ENCODE measurements around the gene NF1.

The NF1 gene

DNA sequence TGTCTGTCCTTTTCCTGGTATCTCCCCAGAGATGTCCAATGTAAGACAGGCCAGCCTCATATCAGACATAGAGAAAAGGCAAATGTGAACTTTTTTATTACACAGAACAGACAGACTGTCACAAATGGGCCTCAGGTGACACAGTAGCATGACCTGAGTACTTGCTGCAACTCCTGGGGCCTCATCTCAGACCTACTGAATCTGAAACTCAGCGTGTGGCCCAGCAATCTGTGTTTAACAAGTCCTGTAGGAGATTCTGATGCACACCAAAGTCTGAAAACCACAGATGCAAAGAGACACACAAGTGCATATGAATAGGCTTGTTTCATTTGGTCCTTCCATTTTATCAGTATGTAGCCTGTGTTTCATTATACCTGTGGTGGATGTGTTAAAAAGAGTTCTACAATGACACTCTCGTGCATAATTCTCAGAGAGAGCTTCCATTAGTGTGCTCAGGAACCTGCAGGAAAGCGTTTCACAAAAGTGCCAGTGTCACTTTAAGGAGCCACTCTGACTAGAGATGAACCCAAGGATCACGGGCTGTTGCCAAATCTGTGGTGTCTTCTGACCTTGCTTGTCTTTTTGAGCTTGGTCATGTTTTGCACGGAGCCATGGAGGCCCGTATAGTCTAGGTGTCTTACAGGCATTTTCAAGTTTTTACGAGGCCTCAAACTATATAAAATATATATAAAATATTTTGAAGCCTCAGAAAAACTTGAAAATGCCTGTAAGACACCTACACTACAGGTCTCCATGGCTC is 33.8 kb upstream of the NF1 start:
- DNase-seq (ENCODE audit: low read depth, low spot score): no peak
- whole genome bisulfite sequencing (ENCODE audit: insufficient coverage, insufficient read length): no CpG with 5 or more reads among the region's 7 CpGs
- no peak overlapping the region for H3K27ac ChIP-seq (ENCODE audit: low read length)
- no peaks in the 10 kb centered on the region for H3K9me3 ChIP-seq (ENCODE audit: control insufficient read depth, insufficient read depth, low read length)
- no peak overlapping the region for H3K4me3 ChIP-seq (ENCODE audit: low read length)
- no peaks in the 10 kb centered on the region for H3K4me1 ChIP-seq (ENCODE audit: control insufficient read depth, insufficient read depth, low read length)
- no peaks in the 10 kb centered on the region for H3K36me3 ChIP-seq (ENCODE audit: control insufficient read depth, insufficient read depth, low read length)
- H3K27me3 ChIP-seq (ENCODE audit: control insufficient read depth, insufficient read depth, low read length): no peaks in the 10 kb centered on the region

DNA sequence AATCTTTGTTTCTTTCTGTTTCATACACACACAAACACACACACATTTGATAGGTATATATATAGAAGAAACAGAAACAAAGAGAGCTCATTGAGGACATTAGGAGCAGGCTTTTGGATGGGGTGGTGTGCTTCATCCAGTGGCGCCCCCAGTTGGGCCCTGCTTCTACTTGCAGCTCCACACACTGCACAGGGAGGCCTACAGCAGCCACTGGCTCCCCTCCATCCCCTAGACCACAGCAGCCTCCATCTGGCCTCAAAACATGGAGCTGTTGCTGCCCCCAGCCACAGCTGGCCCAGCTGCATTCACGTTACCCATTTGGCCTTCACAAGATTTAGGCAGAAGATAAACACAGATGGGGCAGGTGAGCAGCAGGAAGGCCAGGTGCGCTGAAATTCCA is 33.1 kb upstream of the NF1 start:
- no peaks in the 10 kb centered on the region for H3K9me3 ChIP-seq (ENCODE audit: control insufficient read depth, insufficient read depth, low read length)
- H3K36me3 ChIP-seq (ENCODE audit: control insufficient read depth, insufficient read depth, low read length): no peaks in the 10 kb centered on the region
- H3K4me1 ChIP-seq (ENCODE audit: control insufficient read depth, insufficient read depth, low read length): no peaks in the 10 kb centered on the region
- H3K4me3 ChIP-seq (ENCODE audit: low read length): no peak overlapping the region
- no peak overlapping the region for H3K27ac ChIP-seq (ENCODE audit: low read length)
- no peak for DNase-seq (ENCODE audit: low read depth, low spot score)
- H3K27me3 ChIP-seq (ENCODE audit: control insufficient read depth, insufficient read depth, low read length): no peaks in the 10 kb centered on the region
- WGBS (ENCODE audit: insufficient coverage, insufficient read length): no CpG with 5 or more reads among the region's 3 CpGs

DNA sequence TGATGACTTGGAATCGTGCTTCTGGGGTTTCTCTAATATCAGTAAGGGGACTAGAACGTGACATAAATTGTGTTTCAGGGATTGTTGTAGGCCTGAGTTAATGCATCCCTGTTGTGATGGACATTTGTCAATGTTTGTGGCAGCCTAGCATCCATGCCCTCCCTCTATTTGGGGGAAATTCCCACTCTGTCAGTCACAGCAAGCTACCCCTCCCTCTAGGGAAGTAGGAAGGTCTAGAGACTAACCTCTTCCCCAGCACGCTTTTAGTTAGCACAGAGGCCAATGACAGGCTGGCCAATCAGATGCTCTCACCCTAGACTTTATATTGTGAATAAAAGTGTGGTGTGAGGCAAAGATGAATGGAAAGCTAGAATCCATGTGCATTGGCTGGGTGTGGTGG is 32.4 kb upstream of the NF1 start:
- Histone ChIP-seq H3K4me1 (ENCODE audit: control insufficient read depth, insufficient read depth, low read length) (no peaks in the 10 kb centered on the region), H3K9me3 (ENCODE audit: control insufficient read depth, insufficient read depth, low read length) (no peaks in the 10 kb centered on the region), H3K27me3 (ENCODE audit: control insufficient read depth, insufficient read depth, low read length) (no peaks in the 10 kb centered on the region), H3K27ac (ENCODE audit: low read length) (no peak overlapping the region), H3K36me3 (ENCODE audit: control insufficient read depth, insufficient read depth, low read length) (no peaks in the 10 kb centered on the region), H3K4me3 (ENCODE audit: low read length) (no peak overlapping the region)
- DNase-seq (ENCODE audit: low read depth, low spot score): no peak
- WGBS (ENCODE audit: insufficient coverage, insufficient read length): no CpG with 5 or more reads among the region's 3 CpGs

DNA sequence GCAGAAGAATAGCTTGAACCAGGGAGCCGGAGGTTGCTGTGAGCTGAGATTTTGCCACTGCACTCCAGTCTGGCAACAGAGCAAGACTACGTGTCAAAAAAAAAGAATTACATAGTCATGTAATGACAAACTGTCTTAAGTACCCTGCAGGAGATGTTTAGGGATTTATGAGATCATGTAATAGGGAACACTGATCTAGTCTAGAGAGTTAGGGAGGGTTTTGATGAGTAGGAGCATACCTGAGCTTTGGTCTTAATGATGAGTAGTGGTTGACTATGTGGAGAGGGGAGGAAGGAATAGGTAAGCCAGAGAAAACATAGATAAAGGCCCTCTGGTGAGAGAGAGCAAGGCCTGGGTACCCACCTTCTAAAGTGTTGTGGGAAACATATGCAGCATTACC is 30.1 kb upstream of the NF1 start:
- WGBS (ENCODE audit: insufficient coverage, insufficient read length): no CpG with 5 or more reads among the region's 2 CpGs
- H3K9me3 ChIP-seq (ENCODE audit: control insufficient read depth, insufficient read depth, low read length): no peaks in the 10 kb centered on the region
- no peak for DNase-seq (ENCODE audit: low read depth, low spot score)
- H3K27ac ChIP-seq (ENCODE audit: low read length): no peak overlapping the region
- H3K27me3 ChIP-seq (ENCODE audit: control insufficient read depth, insufficient read depth, low read length): no peaks in the 10 kb centered on the region
- H3K36me3 ChIP-seq (ENCODE audit: control insufficient read depth, insufficient read depth, low read length): no peaks in the 10 kb centered on the region
- H3K4me3 ChIP-seq (ENCODE audit: low read length): no peak overlapping the region
- no peaks in the 10 kb centered on the region for H3K4me1 ChIP-seq (ENCODE audit: control insufficient read depth, insufficient read depth, low read length)

DNA sequence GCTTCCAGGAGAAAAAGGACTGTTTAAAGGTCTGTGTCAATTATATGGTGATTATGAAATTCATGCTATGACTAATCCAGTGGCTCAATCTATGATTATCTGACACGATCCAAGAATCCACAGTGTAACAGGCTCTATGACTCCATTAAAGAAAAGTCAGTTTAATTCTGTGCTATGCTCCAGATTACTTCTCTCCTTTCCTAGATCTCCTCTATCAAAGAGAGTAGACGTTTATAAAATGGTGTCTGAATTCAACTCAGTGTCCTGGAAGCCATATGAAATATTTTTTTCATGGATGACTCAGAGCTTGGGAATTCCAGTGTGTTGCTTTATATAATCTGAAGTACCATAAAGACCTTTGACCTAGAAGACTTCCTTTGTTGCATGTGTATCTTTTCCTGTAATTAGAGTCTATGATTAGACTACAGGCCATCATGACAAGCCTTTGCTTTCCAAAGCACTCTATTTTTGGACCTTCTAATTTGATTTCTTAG is 27.0 kb upstream of the NF1 start:
- H3K4me3 ChIP-seq (ENCODE audit: low read length): no peak overlapping the region
- no peaks in the 10 kb centered on the region for H3K9me3 ChIP-seq (ENCODE audit: control insufficient read depth, insufficient read depth, low read length)
- no peak overlapping the region for H3K27ac ChIP-seq (ENCODE audit: low read length)
- no peaks in the 10 kb centered on the region for H3K36me3 ChIP-seq (ENCODE audit: control insufficient read depth, insufficient read depth, low read length)
- H3K27me3 ChIP-seq (ENCODE audit: control insufficient read depth, insufficient read depth, low read length): no peaks in the 10 kb centered on the region
- DNase-seq (ENCODE audit: low read depth, low spot score): no peak
- no peaks in the 10 kb centered on the region for H3K4me1 ChIP-seq (ENCODE audit: control insufficient read depth, insufficient read depth, low read length)
- WGBS (ENCODE audit: insufficient coverage, insufficient read length): no CpG with 5 or more reads among the region's 2 CpGs

DNA sequence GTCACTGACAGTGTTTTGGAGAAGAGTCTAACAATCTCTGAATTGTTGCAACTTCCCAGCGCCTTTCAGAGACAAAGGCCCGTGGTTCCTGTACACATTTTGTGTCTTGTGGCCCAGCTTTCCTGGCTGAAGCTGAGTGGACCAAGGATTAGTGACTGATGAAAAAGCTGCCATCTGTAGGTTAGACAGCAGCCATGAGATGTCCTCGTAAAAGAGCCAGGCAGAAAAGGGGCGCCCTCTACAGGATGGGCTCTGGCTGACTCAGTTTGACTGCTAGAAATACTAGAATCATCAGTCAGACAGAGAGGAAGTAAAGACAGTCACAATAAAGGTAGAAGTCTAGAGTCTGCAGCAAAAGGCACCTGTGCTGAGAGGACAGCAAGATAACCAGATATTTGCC is 26.5 kb upstream of the NF1 start:
- peak; percentile 55 for DNase-seq (ENCODE audit: low read depth, low spot score)
- H3K4me1 ChIP-seq (ENCODE audit: control insufficient read depth, insufficient read depth, low read length): no peaks in the 10 kb centered on the region; the same call in 1 of the 2 replicates
- WGBS (ENCODE audit: insufficient coverage, insufficient read length): no CpG with 5 or more reads among the region's 4 CpGs
- no peaks in the 10 kb centered on the region for H3K27me3 ChIP-seq (ENCODE audit: control insufficient read depth, insufficient read depth, low read length)
- no peaks in the 10 kb centered on the region for H3K36me3 ChIP-seq (ENCODE audit: control insufficient read depth, insufficient read depth, low read length)
- no peak overlapping the region for H3K27ac ChIP-seq (ENCODE audit: low read length)
- H3K9me3 ChIP-seq (ENCODE audit: control insufficient read depth, insufficient read depth, low read length): no peaks in the 10 kb centered on the region
- H3K4me3 ChIP-seq (ENCODE audit: low read length): no peak overlapping the region

DNA sequence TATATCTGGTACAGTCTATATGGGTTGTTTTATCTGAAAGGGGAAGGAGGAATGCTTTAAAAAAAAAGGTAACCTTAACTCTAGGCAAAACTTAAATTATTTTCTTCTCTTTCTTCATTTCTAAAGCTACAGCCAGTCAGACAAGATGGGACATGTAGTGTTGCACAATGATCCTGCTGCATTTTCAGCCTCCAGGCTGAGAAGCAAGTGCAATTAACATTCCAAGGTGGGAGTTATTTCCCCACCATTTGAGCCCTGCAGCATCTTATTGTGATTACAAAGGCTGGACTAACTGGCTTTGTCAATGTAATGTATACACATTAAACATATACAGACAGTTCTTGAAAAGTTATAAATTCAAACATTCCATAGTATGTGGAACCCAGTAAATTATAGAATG is 22.6 kb upstream of the NF1 start:
- Histone ChIP-seq H3K4me3 (ENCODE audit: low read length) (no peak overlapping the region), H3K36me3 (ENCODE audit: control insufficient read depth, insufficient read depth, low read length) (no peaks in the 10 kb centered on the region), H3K27ac (ENCODE audit: low read length) (no peak overlapping the region), H3K27me3 (ENCODE audit: control insufficient read depth, insufficient read depth, low read length) (no peaks in the 10 kb centered on the region), H3K4me1 (ENCODE audit: control insufficient read depth, insufficient read depth, low read length) (peaks cover 2% of the 10 kb centered on the region; the same call in 1 of the 2 replicates), H3K9me3 (ENCODE audit: control insufficient read depth, insufficient read depth, low read length) (no peaks in the 10 kb centered on the region)
- DNase-seq (ENCODE audit: low read depth, low spot score): no peak

DNA sequence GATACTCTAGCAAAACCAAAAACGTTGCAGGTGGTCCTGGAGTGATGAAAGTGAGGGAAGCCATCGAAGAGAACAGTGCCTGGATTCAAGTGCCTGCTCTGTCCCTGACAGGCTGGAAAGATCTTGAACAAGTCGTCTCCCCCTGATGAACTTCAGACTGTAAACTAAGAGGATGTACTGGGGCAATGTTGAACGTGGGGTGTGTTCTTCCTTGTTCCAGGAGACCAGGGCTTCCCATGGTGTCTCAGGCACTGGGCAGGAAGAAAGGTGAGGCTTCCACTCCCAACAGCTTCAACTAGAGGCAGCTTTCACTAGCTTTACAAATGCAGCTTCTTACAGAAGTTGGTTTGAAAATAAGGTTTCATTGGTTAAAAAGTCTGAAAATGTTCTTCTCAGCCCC is 21.4 kb upstream of the NF1 start:
- no peaks in the 10 kb centered on the region for H3K27me3 ChIP-seq (ENCODE audit: control insufficient read depth, insufficient read depth, low read length)
- H3K4me3 ChIP-seq (ENCODE audit: low read length): no peak overlapping the region
- no CpG with 5 or more reads among the region's 4 CpGs for WGBS (ENCODE audit: insufficient coverage, insufficient read length)
- H3K27ac ChIP-seq (ENCODE audit: low read length): no peak overlapping the region
- DNase-seq (ENCODE audit: low read depth, low spot score): no peak
- no peaks in the 10 kb centered on the region for H3K36me3 ChIP-seq (ENCODE audit: control insufficient read depth, insufficient read depth, low read length)
- H3K4me1 ChIP-seq (ENCODE audit: control insufficient read depth, insufficient read depth, low read length): peaks cover 2% of the 10 kb centered on the region; the same call in 1 of the 2 replicates
- H3K9me3 ChIP-seq (ENCODE audit: control insufficient read depth, insufficient read depth, low read length): no peaks in the 10 kb centered on the region

DNA sequence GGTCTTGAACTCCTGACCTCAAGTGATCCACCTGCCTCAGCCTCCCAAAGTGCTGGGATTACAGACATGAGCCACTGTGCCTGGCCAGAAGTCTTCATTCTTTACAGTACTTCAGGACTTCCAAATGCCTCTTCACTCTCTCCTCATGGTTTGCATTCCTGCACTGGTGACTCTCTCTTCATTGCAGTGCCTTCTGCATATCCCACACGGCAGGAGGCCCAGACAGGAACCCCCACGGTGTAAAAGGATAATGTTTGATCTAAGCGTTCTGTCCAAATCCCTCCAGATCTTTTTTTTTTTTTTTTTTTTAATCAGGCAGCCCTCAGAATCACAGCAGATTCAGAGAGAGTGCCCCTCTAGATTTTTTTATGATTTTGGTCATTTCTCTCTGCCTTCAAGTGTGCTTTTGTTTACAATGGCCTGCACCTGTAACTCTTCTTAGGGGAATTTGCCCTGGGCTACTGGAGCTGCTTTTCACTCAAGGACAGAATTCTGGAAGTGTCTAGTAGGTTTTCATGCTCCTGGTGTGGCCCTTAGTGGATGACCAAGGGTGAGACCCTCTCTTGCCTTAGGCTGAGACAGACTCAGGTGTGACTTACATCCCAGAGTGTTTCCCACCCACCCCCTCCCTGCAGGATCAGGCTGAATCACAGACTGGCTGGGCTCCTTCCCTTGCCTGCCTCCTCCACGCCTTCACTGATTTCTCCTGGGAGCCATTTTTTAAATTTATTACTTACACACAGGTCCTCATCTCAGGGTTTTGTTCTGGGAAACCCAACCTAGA is 19.8 kb upstream of the NF1 start:
- DNase-seq (ENCODE audit: low read depth, low spot score): no peak
- H3K27ac ChIP-seq (ENCODE audit: low read length): no peak overlapping the region
- no peaks in the 10 kb centered on the region for H3K9me3 ChIP-seq (ENCODE audit: control insufficient read depth, insufficient read depth, low read length)
- H3K27me3 ChIP-seq (ENCODE audit: control insufficient read depth, insufficient read depth, low read length): no peaks in the 10 kb centered on the region
- no CpG with 5 or more reads among the region's 4 CpGs for WGBS (ENCODE audit: insufficient coverage, insufficient read length)
- H3K36me3 ChIP-seq (ENCODE audit: control insufficient read depth, insufficient read depth, low read length): no peaks in the 10 kb centered on the region
- H3K4me1 ChIP-seq (ENCODE audit: control insufficient read depth, insufficient read depth, low read length): peaks cover 2% of the 10 kb centered on the region
- no peak overlapping the region for H3K4me3 ChIP-seq (ENCODE audit: low read length)

DNA sequence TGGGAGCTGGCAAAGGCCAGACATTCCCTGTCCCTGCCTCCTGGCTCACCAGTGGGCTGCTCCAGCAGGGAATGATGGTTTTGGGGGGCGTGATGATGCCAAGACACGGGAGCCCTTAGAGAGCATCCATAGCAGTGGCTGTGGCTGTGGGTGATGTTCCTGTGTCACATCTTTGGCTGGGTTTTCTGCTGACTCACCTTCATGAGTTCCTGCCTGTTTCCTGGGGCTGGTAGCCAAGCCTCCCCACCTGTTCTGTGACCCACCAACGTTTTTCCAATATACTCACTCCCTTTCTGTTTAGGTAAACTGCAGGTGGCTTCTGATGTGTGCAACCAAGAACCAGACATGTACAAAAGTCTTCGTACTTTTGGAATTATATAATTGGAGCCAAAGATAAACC is 16.5 kb upstream of the NF1 start:
- H3K36me3 ChIP-seq (ENCODE audit: control insufficient read depth, insufficient read depth, low read length): no peaks in the 10 kb centered on the region
- WGBS (ENCODE audit: insufficient coverage, insufficient read length): no CpG with 5 or more reads among the region's 4 CpGs
- H3K27ac ChIP-seq (ENCODE audit: low read length): no peak overlapping the region

More for the DNA sequence above, 16.5 kb upstream of the NF1 start:
- Histone ChIP-seq H3K4me3 (ENCODE audit: low read length) (no peak overlapping the region), H3K9me3 (ENCODE audit: control insufficient read depth, insufficient read depth, low read length) (no peaks in the 10 kb centered on the region), H3K4me1 (ENCODE audit: control insufficient read depth, insufficient read depth, low read length) (peaks cover 2% of the 10 kb centered on the region), H3K27me3 (ENCODE audit: control insufficient read depth, insufficient read depth, low read length) (no peaks in the 10 kb centered on the region)
- DNase-seq (ENCODE audit: low read depth, low spot score): no peak

Data from iPS DF 6.9 (cell line).